GM18951 (cell line): ENCODE measurements around the gene MYCBP2.
"Not testable (repeated sequence)": the region's sequence is repeated elsewhere in the genome, so short reads cannot be mapped to it uniquely, and the experiment has no call there.

Source experiments
- POLR2A ChIP-seq: IDR thresholded peaks from 4 replicates; pipeline ENCODE4 v1.6.1; 2011; ENCODE audit warnings: mild to moderate bottlenecking; ENCODE audit not compliant: insufficient read length, insufficient read depth; ENCODE audit errors: extremely low read depth
- in situ Hi-C: fragments of 300-500 bp; cut with MboI; formaldehyde crosslinking; loops from one replicate; pipeline ENCODE4 v1.12.0; 2022; ENCODE audit warnings: low sequenced_read_pairs, mixed read lengths, inconsistent platforms; ENCODE audit not compliant: unreplicated experiment

Gene MYCBP2

DNA sequence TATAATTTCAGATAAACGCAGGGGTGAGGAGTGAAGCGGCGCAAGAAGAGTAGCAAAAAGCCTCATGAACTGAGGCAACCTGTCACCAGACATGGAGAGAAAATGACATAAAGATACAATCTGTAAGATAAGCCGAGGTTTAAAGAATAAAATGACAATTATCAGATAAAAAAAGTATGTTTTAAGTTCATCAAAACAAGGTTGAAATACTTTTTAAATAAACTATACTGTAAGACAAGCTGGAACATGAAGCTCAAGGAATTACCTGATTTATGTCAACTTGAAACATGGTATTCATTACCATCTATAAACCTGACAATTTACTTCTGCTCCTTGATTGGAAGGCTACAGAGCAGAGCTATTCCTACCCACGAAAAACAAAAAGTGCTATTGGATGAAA is 61.6 kb downstream of the MYCBP2 start:
- in situ Hi-C loops = no loop called here
- no peak for TF ChIP-seq POLR2A

DNA sequence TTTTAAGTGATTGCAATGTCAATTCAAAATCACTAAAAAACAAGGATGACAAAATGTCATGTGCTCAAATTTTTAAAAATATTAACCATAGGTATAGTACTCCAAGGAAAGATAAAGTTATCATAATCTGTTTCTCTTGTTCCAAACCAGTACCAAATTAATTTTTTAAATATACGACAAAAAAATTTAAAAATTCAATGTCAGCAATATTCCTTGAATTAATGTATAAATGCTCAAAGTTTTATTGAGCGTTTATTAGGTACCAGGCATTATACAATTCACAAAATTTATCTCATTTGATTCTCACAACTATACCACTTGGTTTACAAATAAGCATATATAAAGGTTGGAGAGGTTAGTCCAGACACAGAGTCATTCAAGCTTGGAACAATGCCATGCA is 64.7 kb downstream of the MYCBP2 start:
- in situ Hi-C loops = no loop called here
- TF ChIP-seq POLR2A = no peak

- TF ChIP-seq POLR2A = no peak
- in situ Hi-C loops = no loop called here
Observed at GRCh38 chr13:77250975-77251374, 75.9 kb downstream of the MYCBP2 start.

GRCh38 chr13:77245224-77245623 is 81.7 kb downstream of the MYCBP2 start:
- in situ Hi-C loops = not testable (repeated sequence)

DNA sequence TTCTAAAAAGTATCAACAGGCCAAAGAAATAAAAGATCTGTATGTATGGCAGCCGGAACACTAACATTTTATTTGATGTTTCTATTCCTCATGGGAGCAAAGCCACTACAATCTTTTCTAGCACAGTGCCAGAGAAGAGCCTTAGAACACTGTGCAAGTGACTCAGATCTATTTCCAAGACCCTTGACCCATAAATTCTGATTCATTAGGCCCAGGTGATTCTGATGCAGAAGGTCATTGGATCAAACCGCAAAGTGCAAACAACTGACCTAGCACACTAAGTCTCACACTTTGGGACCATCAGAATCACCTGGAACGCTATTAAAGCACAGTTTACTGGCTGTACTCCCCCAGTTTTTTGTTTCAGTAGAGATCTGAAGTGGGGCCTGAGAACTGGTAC is 87.6 kb downstream of the MYCBP2 start:
- in situ Hi-C loops = no loop called here
- no peak for TF ChIP-seq POLR2A

DNA sequence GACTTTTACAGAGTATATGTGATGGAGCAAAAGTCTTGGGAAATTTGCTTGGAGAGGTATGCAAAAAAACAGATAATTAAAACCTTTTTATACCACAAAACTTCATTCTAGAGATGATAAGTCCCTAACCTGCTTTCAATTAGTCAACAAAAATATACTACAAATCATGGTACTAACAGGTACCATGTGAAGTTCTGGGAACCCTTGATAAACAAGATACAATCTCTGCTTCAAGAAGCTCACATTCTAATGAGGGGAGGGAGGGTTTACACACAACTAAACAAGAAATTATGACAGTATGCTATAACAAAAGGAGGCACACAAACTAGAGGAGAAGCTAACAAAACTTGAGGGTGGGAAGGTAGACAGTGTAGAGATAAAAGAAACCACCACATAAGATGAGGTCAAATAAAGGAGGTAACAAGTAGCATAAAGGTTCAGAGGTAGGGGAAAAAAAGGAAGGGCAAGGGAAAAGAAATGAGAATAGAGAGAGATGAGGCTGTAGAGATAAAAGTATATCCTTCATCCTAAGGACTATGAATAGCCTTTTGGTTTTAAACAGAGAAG is 91.4 kb downstream of the MYCBP2 start:
- TF ChIP-seq POLR2A = no peak
- in situ Hi-C loops = no loop called here

- in situ Hi-C loops = no loop called here
- TF ChIP-seq POLR2A = no peak
Observed at GRCh38 chr13:77233159-77233558, 93.7 kb downstream of the MYCBP2 start.

DNA sequence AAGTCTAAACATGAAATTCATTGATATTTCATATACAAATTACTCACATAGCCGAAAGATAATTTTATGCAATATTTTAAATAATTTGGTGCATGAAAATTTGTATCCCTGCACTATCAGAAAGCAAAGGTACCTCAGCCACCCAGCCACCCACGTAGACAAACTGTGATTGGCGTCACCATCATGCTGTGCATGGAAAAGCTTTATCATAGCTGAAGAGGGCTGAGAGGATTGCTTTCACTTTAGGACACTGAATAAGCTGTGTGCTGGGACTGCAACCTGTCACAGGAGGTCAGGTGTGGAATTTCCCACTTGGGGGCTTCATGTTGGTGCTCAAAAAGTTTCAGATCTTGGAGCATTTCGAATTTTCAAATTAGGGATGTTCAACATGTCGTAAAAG is 96.3 kb downstream of the MYCBP2 start:
- in situ Hi-C loops = no loop called here
- no peak for TF ChIP-seq POLR2A

DNA sequence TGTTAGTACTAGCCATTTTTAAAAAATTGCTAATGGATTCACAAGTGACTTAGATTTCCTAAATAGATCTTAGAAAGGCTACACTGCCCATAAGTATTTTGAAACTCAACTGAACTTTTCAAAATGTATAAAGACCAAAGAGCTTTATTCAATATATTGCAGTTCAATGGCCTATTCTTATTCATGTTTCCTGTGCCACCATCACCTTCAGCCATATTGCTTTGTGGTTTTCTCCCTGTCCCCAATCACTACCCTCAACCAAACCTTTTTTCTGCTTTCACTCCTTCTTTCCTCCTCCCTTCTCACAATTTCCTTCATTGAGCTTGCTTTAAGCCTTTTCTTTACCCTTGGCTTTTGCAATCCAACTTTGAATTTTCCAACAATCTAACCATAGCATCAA is 100.9 kb downstream of the MYCBP2 start:
- no peak for TF ChIP-seq POLR2A
- in situ Hi-C loops = no loop called here

- TF ChIP-seq POLR2A = no peak
- in situ Hi-C loops = no loop called here
Observed at GRCh38 chr13:77222909-77223308, 104.0 kb downstream of the MYCBP2 start.

DNA sequence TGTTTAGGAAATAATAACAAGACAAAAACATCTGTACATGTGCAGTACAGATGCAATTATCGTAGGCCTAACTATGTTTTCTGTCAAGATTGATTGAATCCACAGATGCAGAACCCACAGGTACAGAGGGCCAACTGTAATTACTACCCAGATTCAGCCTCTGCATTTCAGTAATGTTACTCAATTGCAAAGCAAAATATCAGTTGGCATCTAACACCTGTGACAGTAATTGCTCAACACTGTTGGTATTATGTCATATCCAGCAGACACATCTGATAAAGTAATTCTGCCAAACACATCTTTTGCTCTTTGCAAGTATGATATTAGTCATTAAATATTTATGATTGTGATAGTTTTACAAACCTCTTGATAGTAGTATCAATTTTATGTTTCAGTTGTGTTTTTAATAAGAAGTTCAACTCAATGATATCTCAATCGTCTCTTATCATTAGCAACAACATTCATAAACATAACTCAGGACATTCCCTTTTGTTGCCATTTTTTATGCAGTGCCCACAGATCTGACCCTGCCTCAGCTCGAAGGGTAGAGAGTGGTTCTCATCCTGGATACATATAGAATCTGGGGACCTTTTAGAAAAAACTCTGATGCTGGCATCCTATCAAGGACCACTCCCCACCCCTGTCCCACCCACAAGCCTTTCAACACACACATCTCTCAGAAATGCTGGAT is 104.7 kb downstream of the MYCBP2 start:
- in situ Hi-C loops = no loop called here
- no peak for TF ChIP-seq POLR2A

- in situ Hi-C loops = no loop called here
Observed at GRCh38 chr13:77219401-77219800, 107.5 kb downstream of the MYCBP2 start.

GRCh38 chr13:77218274-77218673 is 108.6 kb downstream of the MYCBP2 start:
- in situ Hi-C loops = no loop called here

More at GRCh38 chr13:77219401-77219800, 107.5 kb downstream of the MYCBP2 start:
- TF ChIP-seq POLR2A = no peak

GRCh38 chr13:77215543-77215942 is 111.4 kb downstream of the MYCBP2 start:
- no peak for TF ChIP-seq POLR2A
- in situ Hi-C loops = no loop called here

More at GRCh38 chr13:77218274-77218673, 108.6 kb downstream of the MYCBP2 start:
- no peak for TF ChIP-seq POLR2A
